ENCODE measurements around the gene PHRF1.

PHRF1 gene

GRCh38 chr11:601573-602245 is 25.4 kb downstream of the PHRF1 start:
- DNase-seq: no peak

DNA sequence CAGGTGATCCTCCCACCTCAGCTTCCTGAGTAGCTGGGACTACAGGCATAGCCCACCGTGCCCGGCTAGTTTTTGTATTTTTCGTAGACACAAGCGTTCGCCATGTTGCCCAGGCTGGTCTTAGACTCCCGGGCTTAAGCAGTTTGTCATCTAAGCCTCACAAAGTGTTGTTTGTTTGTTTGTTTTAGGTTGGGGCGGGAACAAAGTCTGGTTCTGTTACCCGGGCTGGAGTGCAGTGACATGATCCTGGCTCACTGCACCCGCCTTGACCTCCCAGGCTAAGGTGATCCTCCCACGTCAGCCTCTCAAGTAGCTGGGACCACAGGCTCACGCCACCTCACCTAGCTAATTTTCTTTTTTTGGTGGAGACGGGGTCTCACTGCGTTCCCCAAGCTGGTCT is 26.9 kb downstream of the PHRF1 start:
- no peak for DNase-seq

DNA sequence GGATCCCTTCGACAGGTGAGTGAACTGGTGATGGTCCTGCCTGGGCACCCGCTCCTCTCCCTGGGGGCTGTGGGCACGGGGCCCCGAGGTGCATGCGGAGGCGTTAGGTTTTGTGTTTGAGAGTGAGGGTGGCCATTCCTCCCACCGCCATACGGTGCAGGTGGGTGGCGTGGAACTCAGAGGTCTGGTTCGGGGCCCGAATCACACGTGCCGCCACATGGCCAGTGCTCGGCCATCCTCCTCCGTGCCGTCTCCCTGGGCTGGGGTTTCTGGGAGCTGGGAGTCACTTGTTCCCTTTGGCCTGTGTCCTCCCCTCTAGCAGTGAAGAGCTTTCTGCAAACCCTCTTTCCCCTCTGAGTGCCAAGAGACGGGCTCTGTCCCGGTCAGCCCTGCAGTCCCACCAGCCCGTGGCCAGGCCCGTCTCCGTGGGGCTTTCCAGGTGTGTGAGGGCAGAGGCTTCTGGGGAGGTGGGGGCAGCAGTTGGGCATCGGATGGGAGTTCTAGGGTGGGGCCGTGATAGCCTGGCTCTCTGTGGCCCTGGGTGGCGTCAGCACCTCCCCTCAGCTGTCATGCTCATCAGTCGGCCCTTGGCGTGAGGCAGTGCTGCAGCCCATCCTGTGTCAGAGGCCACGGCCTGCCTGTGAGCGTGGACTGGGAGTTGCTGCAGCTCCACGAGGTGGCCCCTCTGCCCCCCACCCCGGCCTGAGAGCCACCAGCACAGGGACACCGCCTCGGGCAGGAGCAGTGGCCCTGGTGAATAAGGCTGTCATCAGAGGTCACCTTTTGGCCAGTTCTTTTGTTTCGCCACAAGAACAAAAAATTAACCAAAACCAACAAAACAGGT is 29.2 kb downstream of the PHRF1 start:
- DNase-seq: no peak

DNA sequence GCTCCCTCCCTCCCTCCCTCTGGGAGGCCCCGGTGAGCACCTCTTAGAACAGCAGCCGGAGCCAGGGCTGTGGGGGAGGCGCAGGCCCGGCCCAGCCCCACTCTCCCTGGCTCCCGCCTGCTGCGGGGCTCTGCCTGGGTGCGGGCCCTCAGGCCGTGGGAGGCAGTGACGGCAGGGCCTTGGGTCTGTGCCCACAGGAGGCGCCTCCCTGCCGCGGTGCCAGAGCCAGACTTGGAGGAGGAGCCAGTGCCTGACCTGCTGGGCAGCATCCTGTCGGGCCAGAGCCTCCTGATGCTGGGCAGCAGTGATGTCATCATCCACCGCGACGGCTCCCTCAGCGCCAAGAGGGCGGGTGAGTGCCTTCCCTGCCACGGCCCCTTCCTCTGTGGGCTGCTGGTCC is 30.0 kb downstream of the PHRF1 start:
- DNase-seq: no peak

- no peak for DNase-seq
Observed at GRCh38 chr11:607020-607780, 30.9 kb downstream of the PHRF1 start.

GRCh38 chr11:607971-608659 is 31.8 kb downstream of the PHRF1 start:
- no peak for DNase-seq

- no peak for DNase-seq
Observed at GRCh38 chr11:608791-609251, 32.6 kb downstream of the PHRF1 start.

- no peak for DNase-seq
Observed at GRCh38 chr11:609341-609811, 33.1 kb downstream of the PHRF1 start.

- no peak for DNase-seq
Observed at GRCh38 chr11:610146-610801, 34.0 kb downstream of the PHRF1 start.

GRCh38 chr11:611001-611996 is 35.0 kb downstream of the PHRF1 start:
- no peak for DNase-seq

DNA sequence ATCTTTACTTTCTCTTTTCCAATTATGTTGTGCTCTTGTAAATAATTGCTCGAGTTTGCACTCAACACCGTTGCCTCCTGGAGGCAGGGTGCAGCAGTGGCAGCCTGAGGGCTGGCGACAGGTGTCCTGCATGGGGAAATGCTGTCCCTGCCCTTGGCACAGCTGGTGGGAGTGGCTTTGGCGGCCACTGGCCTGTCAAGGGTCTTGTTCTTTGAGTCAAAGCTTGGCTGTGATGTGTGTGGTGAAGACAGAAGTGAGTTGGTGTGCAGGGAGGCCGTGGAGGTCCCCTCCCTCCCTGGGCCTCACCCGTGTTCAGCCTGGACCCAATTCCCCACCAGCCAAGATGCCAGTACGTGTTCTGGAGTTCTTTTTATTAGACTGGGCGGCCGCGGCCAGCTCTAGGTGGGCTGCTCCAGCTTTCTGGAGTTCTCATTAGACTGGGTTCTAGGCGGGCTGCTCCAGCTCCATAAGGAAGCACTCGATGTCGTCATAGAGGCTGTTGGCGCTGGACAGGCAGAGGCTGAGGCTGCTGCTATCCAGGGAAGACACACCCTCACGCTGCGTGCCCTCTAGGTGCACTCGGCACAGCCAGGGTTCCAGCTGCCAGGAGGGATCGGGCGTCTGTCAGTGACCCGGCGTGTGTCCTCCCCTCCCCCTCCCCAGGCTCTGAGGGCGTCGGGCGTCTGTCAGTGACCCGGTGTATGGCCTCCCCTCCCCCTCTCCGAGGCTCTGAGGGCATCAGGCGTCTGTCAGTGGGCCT is 36.1 kb downstream of the PHRF1 start:
- DNase-seq: no peak

GRCh38 chr11:612961-613300 is 36.7 kb downstream of the PHRF1 start:
- no peak for DNase-seq

GRCh38 chr11:613369-613968 is 37.2 kb downstream of the PHRF1 start:
- DNase-seq: peak; percentile 86

DNA sequence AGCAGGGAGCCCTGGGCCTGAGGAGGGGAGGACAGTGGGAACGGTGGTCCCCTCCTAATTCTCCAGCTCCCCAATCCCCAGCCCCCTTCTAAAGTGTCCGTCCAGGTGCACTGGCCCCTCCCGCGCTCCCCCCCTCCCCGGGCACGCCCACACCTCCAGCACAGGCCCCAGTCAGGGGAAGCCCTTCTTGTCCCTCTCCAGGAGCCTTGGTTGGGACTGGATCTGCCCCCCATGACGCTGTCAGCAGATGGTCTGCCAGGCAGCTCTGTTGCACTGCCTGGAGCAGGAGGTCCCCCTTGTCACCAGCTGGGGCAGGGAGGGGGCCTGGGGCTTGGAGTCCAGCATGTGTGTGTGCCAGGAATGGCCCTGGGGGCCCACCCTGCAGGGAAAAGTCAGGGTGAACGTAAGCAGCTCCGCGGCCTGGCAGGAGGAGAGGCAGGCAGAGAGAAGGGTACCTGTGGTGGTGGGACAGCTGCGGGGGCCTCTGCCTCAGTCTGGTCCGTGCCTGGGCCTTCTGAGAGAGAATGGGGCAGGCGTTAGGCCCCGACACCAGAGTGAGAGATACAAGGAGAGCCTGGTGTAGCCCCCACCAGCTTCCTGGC is 37.9 kb downstream of the PHRF1 start:
- DNase-seq: no peak

- DNase-seq: no peak
Observed at GRCh38 chr11:614623-615503, 38.6 kb downstream of the PHRF1 start.

- peak; percentile 92 for DNase-seq
Observed at GRCh38 chr11:615504-616319, 39.4 kb downstream of the PHRF1 start, which contains the start of gene IRF7. Gene IRF7, minus strand, starts transcription at chr11:615950. Its CDS starts 586 bp downstream, at chr11:615364.

Measured in stimulated activated CD8-positive, alpha-beta memory T cell treated with anti-CD3 and anti-CD28 coated beads, Interleukin-4, amount 100 ng/mL, for 48 hours (primary cell).